ENCODE results near the gene TSPAN12.

GRCh38 chr7:120760851-120761250, 97.1 kb downstream of the TSPAN12 start:
- TF ChIP-seq CTCF (IDR thresholded peaks at IDR 0.05) (no peak), POLR2A (IDR thresholded peaks at IDR 0.05; ENCODE audit: low read length) (no peak), RAD21 (conservative IDR thresholded peaks at IDR 0.05 in 1 of 2, IDR thresholded peaks at IDR 0.05 in 1 of 2) (no peak), BHLHE40 (IDR thresholded peaks at IDR 0.05; ENCODE audit: low read depth, low read length) (no peak), EP300 (IDR thresholded peaks at IDR 0.05) (no peak), RFX5 (IDR thresholded peaks at IDR 0.05) (no peak), REST (IDR thresholded peaks at IDR 0.05) (no peak), NFE2L2 (conservative IDR thresholded peaks at IDR 0.05; ENCODE audit: low read length) (no peak), ZFP36 (IDR thresholded peaks at IDR 0.05; ENCODE audit: borderline replicate concordance, partially characterized antibody) (no peak), MAFK (IDR thresholded peaks at IDR 0.05; ENCODE audit: partially characterized antibody) (no peak), ATOH8 (CRISPR knock-in tag; IDR thresholded peaks at IDR 0.05; ENCODE audit: low read depth) (no peak), RNF2 (IDR thresholded peaks at IDR 0.05; ENCODE audit: borderline replicate concordance, low read depth) (no peak), KDM5A (IDR thresholded peaks at IDR 0.05) (no peak), ELK1 (IDR thresholded peaks at IDR 0.05; ENCODE audit: low read depth, low read length) (no peak)

All from A549 (cell line).